GM18873 (cell line): ENCODE data around the gene ZSWIM1.
A peak's percentile ranks its signal among the peaks of the same experiment; 100 is the strongest.

Source experiments
- ATAC-seq: cut with Tn5 transposase; IDR thresholded peaks from one replicate; pipeline ENCODE4 v1.9.1; 2021; ENCODE audit warnings: mild to moderate bottlenecking, moderate library complexity, moderate number of reproducible peaks; ENCODE audit not compliant: unreplicated experiment, low FRiP score

The ZSWIM1 gene

GRCh38 chr20:45905505-45906079 lies 24.6 kb downstream of the ZSWIM1 start:
- ATAC-seq = no peak

DNA sequence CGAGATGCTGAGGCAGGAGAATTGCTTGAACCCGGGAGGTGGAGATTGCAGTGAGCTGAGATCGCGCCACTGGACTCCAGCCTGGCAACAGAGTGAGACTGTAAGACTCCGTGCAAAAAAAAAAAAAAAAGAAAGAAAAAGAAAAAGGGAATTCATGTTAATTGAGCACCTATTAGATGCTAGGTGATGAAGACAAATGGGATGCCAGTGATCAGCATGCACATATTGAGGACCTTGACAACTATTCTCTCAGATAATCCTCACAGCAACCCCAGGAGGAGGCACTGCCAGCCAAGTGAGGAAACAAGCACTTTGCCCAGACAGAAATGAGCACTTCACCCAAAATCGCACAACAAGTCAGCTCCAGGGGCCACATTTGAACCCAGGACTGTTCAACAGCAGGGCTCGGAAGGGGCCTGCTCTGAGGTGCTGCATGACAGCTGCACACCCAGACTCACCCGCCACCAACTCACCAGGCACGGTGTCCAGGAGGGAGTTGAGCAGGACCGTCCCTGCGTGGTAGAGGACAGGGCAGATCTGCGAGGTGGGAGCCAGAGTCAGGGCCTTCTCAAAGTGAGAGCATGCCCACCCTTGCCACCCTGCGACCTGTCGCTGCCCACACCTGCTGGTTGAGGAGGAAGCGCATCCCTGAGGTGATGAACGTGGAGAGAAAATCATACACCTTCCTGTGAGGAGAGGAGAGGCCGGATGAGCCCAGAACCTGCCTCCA lies 26.4 kb downstream of the ZSWIM1 start:
- no peak for ATAC-seq

DNA sequence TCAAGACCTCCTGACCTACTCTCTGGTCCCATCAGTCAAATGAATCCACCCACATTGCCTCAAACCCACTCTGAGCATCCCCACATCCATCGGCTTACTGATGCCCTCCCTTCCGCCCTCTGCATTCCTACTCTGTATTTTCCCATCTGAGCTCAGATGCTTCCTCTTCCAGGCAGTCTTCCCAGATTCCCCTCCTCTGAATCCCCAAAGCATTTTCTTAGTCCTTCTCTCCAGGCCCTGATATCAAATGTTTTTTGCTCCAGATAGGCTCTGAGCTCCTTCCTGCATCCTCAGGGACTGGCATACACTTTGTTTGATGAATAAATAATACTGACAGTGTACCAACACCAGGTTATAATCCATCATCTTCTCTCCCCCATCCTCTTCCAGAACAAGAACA lies 27.1 kb downstream of the ZSWIM1 start:
- ATAC-seq = no peak

DNA sequence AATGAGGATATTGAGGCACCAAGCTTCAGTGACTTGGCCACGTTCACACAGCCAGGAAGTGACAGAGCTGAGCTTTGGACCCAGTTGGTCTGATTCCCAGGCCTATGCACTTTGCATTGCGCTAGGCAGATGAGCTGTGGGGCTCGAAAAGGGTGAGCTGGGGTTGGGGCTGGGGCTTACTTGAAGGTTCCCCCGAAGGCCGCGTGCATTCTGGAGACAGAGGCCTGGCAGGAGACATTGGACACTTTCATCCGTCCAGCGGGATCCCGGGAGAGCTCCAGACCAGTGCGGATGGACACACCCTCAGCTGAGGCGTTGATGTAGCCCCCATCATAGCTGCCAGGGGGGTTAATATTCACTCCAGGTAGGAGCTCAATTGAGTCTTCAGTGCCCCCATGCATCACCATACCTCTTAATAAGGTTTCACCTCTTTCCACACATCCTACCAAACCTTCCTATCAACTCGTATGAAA lies 28.3 kb downstream of the ZSWIM1 start:
- no peak for ATAC-seq

- ATAC-seq = no peak
These were observed 29.0 kb downstream of the ZSWIM1 start for GRCh38 chr20:45909817-45910669.

DNA sequence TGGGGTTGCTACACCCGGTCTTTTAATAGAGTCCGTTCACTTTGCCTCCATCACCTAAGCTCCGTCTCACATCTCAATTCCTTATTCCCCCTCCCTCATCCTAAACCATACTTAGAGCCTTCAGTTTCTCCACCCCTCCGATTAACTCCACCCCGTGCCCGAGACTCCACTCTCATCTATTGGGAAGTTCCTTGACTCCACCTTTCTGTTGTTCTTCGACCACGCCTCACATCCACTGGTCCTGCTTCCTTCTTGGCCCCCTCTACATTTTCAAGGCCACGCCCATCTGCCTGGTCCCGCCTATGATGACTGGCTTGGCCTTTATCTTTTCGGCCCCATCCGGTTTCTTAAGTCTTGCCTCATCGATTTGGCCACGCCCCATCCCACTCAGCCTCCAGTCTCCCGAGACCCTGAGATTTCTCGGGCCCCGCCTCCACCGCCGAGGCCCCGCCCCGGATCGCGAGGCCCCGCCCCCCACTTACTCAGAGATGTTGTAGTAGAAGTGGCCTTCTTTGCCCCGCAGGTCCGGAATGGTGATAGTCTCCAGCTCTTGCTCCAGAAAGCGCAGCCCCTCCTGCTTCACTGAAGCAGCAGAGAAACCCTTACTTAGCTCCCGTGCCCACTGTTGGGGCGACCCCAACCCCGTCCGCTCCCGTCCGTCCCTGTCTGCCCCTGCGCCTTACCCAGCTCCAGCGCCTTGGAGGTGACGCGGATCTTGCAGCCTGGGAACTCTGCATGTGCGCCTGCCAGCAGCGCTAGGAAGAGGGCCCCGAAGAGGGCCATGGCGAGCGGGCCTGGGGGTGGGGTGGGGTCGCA lies 29.9 kb downstream of the ZSWIM1 start:
- ATAC-seq = peak; percentile 88

- no peak for ATAC-seq
These were observed 30.7 kb downstream of the ZSWIM1 start, which contains the start of gene PLTP for GRCh38 chr20:45911486-45912343. Gene PLTP, minus strand, starts transcription at chr20:45912155. Its CDS starts 703 bp downstream, at chr20:45911452.

DNA sequence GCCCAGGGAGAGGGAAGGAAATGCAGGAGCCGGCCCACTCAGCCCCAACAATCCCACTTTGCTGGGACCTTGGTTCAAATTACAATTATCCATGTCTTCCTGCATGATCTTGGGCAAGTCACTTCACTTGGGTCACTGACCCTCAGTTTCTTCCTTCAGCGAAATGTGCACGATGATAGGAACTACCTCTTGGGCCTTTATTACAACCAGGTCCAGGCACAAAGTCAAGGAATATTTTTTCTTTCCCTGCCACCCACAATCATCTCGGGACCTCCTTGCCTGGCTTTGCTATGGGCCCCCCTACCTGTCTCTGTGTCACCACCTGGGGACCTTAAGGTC lies 31.3 kb downstream of the ZSWIM1 start:
- ATAC-seq = no peak

- no peak for ATAC-seq
These were observed 32.1 kb downstream of the ZSWIM1 start for GRCh38 chr20:45913116-45913515.

DNA sequence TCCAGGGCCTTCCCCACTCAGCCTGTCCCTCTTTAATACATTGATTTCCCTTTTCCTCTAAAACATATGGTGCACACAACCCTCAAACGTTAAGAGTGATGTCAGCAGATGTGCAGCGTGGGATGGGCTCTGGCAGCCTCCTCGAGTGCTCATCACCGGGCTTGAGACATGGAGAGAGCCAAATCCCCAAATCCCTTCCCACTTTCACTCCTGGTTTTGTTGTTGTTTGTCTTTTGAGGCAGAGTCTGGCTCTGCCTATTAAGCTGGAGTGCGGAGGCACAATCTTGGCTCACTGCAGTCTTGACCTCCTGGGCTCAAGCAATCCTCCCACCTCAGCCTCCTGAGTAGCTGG lies 36.7 kb downstream of the ZSWIM1 start:
- ATAC-seq = no peak

GRCh38 chr20:45918182-45918737 lies 37.2 kb downstream of the ZSWIM1 start:
- no peak for ATAC-seq

DNA sequence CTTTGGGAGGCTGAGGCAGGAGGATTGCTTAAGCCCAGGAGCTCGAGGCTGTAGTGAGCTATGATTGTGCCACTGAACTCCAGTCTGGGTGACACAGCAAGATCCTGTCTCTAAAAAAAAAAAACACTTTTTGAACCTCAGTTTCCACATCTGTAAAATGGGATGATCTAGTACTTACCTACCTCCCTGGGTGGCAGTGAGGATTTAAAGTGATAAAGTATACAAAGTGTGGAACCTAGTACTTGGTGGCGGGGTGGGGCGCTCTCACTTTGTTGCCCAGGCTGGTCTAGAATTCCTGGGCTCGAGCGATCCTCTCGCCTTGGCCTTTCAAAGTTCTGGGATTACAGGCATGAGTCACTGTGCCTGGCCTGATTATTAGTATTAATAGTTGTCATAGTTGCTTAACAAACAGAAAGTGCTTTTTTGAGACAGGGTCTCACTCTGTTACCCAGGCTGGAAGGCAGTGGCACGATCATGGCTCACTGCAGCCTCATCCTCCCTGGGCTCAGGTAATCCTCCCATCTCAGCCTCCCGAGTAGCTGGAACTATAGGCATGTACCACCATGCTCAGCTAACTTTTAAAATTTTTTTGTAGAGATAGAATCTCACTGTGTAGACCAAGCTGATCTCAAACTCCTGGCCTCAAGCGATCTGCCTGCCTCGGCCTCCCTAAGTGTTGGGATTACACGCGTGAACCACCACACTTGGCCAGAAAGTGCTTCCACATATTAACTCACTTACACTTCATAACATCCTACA lies 37.9 kb downstream of the ZSWIM1 start:
- no peak for ATAC-seq

- ATAC-seq = no peak
These were observed 38.7 kb downstream of the ZSWIM1 start for GRCh38 chr20:45919542-45920399.

- no peak for ATAC-seq
These were observed 39.7 kb downstream of the ZSWIM1 start for GRCh38 chr20:45920462-45921336.

DNA sequence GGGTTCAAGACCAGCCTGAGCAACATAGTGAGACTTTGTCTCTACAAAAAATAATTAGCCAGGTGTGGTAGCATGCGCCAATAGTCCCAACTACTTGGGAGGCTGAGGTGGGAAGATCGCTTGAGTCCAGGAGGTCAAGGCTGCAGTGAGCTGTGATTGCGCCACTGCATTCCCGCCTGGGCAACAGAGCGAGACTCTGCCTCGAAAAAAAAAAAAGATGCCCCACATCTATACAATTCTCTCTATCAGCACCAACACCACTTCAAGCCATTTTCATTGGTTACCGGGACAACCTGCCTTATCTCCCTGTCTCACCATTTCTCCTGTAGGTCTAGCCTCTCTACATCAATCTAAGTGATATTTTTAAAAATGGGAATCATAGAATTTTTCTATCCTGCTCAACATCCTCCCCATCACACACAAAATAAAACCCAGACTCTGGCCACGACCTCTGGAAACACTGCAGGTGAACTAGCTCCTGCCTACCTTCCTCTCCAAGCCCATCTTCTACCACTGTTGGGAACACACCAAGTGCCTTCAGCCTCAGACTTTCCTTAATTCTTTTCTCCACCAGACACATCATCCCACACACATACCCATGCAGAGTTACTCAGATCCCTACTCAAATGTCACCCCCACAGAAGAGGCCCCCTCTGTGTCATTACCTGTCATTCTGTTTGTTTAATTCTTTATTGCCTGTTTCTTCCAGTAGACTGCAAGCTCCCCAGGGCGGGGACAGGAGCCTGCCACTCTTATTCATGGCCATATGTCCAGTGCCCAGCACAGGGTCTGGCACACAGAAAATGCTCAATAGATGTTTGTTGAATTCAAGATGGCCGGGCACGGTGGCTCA lies 40.5 kb downstream of the ZSWIM1 start:
- ATAC-seq = no peak
